ENCODE measurements around the gene SYTL3. TPM values are rescaled to one million over a fixed set of nuclear protein-coding genes. Genes with fewer than 3 reads are reported as not detected.
A peak's percentile ranks its signal among the peaks of the same experiment; 100 is the strongest.

Gene SYTL3
- total and polyA plus RNA-seq, 9 of the 15 experiments (the other 6 are each of a cell fraction or from before 2014, with no cell fraction given), result 0.04 to 0.46 (median 0.17) TPM; not detected in 1

DNA sequence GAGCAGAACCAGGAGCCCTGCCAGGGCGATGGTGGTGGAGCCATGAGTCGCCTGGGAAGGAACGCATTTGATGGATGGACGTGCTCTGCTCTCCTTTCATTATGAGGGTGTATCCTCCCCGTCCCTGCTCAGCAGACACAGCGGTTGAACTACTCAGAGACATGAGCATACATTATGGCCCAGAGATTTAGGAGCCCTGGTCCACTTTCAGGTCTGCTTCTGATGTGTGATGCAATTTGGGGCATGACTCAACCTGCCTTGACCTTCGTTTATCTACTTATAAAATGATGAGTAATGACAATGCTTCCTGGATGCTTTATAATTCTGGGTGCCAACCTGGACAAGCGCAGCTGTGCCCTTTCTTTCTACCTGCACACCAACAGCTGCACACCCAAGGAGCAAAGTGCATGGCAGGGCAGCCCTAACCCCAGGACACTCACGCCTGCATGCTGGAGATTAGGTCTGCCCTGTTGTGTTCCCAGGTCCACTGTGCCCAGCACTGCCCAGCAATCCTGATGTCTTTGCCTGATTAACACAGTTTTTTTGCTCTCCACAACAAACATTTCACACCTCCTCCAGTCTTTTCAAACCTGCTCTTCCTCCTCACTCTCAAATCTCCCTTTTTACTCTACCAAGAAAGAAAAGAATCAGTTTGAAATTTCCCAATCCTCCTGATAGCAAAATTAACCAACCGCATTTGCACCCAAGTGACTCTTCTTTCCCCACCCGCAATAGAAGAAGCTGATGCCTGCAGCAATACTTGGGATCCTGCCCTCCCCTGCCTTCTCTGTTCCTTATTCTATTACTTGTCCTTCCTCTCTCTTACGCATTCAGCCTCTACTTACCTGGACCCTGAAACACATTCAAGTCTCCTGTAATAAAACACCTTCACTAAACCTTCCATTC is 88.1 kb downstream of the SYTL3 start (continued):
- TF ChIP-seq, protein P1, sequence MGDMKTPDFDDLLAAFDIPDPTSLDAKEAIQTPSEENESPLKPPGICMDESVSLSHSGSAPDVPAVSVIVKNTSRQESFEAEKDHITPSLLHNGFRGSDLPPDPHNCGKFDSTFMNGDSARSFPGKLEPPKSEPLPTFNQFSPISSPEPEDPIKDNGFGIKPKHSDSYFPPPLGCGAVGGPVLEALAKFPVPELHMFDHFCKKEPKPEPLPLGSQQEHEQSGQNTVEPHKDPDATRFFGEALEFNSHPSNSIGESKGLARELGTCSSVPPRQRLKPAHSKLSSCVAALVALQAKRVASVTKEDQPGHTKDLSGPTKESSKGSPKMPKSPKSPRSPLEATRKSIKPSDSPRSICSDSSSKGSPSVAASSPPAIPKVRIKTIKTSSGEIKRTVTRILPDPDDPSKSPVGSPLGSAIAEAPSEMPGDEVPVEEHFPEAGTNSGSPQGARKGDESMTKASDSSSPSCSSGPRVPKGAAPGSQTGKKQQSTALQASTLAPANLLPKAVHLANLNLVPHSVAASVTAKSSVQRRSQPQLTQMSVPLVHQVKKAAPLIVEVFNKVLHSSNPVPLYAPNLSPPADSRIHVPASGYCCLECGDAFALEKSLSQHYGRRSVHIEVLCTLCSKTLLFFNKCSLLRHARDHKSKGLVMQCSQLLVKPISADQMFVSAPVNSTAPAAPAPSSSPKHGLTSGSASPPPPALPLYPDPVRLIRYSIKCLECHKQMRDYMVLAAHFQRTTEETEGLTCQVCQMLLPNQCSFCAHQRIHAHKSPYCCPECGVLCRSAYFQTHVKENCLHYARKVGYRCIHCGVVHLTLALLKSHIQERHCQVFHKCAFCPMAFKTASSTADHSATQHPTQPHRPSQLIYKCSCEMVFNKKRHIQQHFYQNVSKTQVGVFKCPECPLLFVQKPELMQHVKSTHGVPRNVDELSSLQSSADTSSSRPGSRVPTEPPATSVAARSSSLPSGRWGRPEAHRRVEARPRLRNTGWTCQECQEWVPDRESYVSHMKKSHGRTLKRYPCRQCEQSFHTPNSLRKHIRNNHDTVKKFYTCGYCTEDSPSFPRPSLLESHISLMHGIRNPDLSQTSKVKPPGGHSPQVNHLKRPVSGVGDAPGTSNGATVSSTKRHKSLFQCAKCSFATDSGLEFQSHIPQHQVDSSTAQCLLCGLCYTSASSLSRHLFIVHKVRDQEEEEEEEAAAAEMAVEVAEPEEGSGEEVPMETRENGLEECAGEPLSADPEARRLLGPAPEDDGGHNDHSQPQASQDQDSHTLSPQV (IDR thresholded peaks at IDR 0.05), result no peak
- TF ChIP-seq SMARCA4 (IDR thresholded peaks at IDR 0.05), result no peak
- TF ChIP-seq ZNF217 (CRISPR knock-in tag; IDR thresholded peaks at IDR 0.05), result no peak
- TF ChIP-seq MECOM (CRISPR knock-in tag; IDR thresholded peaks at IDR 0.05), result no peak
- no peak for TF ChIP-seq ZNF77 (CRISPR knock-in tag; IDR thresholded peaks at IDR 0.05)
- TF ChIP-seq FIP1L1 (IDR thresholded peaks at IDR 0.05; ENCODE audit: low read depth, low read length, poor library complexity, severe bottlenecking), result no peak
- TF ChIP-seq FOXK1 (CRISPR knock-in tag; IDR thresholded peaks at IDR 0.05; ENCODE audit: borderline replicate concordance), result no peak
- no peak for TF ChIP-seq CREBBP (IDR thresholded peaks at IDR 0.05; ENCODE audit: low read depth, low read length)
- peak; percentile 89 for TF ChIP-seq FOSL1 (tag; conservative IDR thresholded peaks at IDR 0.05)
- TF ChIP-seq, protein P2, sequence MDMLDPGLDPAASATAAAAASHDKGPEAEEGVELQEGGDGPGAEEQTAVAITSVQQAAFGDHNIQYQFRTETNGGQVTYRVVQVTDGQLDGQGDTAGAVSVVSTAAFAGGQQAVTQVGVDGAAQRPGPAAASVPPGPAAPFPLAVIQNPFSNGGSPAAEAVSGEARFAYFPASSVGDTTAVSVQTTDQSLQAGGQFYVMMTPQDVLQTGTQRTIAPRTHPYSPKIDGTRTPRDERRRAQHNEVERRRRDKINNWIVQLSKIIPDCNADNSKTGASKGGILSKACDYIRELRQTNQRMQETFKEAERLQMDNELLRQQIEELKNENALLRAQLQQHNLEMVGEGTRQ (CRISPR knock-in tag; IDR thresholded peaks at IDR 0.05), result no peak
- TF ChIP-seq, protein P3, sequence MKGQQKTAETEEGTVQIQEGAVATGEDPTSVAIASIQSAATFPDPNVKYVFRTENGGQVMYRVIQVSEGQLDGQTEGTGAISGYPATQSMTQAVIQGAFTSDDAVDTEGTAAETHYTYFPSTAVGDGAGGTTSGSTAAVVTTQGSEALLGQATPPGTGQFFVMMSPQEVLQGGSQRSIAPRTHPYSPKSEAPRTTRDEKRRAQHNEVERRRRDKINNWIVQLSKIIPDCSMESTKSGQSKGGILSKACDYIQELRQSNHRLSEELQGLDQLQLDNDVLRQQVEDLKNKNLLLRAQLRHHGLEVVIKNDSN (CRISPR knock-in tag; IDR thresholded peaks at IDR 0.05), result no peak
- no peak for TF ChIP-seq ELF1 (tag; IDR thresholded peaks at IDR 0.05)
- TF ChIP-seq ZNF197 (CRISPR knock-in tag; IDR thresholded peaks at IDR 0.05; ENCODE audit: low read depth), result no peak
- no peak for TF ChIP-seq RERE (CRISPR knock-in tag; IDR thresholded peaks at IDR 0.05; ENCODE audit: borderline replicate concordance)
- no peak for TF ChIP-seq DPF2 (IDR thresholded peaks at IDR 0.05)
- no peak for TF ChIP-seq ETV5 (CRISPR knock-in tag; IDR thresholded peaks at IDR 0.05; ENCODE audit: low read depth)
- TF ChIP-seq DIDO1 (tag; IDR thresholded peaks at IDR 0.05; ENCODE audit: low read depth), result no peak

All from K562 (cell line).